GM11168 (cell line): ENCODE results near the gene EN2.

ENCODE experiments used
- in situ Hi-C: fragments of 300-500 bp; cut with MboI; formaldehyde crosslinking; loops from one replicate; pipeline ENCODE4 v1.12.0; 2022; ENCODE audit warnings: low sequenced_read_pairs; ENCODE audit not compliant: unreplicated experiment

Gene EN2

DNA sequence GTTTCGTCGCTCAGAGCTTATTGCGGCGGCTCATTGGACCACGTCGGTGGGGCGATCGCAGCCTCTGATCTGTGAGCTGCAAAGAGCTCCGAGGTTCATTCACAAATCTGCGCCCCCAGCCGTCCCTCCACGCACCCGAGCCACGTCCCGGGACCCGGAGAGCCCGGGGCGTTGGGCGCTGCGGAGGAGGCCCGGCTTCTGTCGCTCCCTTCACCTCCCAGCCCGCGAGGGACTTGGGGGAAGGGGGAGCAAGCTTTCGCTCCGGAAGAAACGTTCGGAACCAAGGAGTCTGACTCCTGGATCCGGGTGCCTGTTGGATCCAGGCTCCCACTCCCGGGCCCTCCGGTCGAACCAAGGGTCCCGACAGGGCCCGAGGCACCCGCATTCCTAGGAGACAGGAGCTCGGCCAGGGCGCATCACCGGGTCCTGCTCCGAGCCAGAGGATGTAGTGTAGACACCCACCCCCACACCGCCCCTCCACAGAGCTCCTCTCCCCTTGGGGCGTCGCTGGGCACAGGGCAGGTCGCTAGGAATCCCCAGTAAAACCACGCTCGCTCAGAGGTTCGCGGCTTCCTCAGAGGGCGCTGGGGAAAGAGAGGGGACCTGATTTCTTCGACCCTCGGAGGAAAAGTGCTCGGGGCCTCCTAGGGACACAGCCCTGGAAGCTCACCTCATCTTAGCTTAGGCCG, 7.9 kb upstream of the EN2 start:
- in situ Hi-C loops: no loop called here

DNA sequence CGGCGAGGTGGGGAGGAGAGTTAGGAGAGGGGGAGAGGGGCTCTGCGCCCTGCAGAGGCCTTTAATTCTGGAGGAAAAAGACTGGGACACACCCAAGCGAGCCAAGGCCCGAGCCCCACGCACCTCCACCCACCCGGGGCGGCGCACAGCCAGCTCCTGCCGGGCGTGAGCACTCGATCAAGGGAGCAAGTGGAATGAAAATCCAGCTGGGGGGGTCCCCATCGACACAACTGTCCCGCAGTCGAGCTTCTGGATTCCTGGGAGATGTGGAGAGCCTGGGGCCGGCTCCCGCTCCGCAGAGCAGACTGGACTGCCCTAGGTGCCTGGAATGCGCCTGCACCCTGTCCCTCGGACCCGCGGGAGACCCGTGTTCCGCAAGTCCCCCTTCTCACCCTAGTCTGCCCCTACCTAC, 7.4 kb upstream of the EN2 start:
- in situ Hi-C loops: no loop called here

DNA sequence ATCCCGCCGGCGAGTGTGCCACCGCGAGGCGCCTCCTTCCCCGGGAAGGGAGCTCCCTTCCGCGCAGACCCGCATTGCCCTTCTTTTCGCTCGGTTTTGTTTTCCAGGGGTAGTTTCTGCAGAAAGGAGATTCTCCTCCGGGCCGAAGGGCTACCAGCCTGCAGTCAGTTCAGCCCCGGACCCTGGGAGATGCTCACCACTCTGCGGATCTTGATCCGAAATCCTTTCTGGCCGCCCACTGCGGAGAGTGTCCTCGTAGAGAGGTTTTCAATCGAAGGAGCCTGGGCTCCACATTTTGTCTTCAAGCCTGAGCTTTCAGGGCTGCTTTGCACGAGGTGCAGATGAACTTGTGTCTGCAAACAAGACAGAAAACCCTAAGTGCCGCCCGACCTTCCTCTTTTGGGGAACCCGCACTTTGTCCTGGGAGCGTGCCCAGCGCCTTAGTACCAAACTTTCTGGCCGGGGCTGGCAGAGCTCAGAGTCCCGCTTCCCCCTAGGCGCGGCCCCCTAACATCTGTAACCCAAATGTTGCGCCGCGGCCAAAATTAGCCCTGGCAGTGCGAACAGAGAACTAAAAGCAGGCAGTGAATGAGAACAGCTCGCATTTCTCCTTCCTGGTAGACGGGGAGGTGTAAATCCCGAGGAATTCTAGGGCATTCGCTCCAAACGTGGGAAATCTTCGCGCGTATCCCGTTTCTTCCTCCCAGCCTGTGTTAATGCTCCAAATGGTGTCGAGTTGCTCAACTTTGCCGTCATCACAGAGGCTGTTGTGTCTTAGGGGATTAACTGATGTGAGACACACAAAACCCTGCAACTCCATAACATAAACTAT, 6.7 kb upstream of the EN2 start:
- in situ Hi-C loops: no loop called here

DNA sequence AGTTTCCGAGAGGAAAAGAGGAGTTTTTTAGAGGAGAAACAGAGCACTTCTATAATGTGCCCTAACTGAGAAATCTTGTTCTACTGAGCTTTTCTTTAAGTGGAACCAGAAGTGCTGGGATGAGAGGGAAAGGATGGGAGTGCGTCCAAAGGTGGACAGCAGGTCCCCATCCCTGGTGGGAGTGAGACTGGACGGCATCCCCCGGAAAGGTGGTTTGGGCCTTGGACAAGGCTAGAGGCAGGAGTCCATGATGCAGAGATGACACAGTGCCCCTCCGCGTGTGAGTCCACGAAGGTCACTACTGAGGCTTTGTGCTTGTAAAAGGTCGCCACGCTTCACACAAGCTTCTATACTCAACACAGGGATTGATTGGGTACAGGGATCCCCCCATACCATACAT, 6.1 kb upstream of the EN2 start:
- in situ Hi-C loops: no loop called here

DNA sequence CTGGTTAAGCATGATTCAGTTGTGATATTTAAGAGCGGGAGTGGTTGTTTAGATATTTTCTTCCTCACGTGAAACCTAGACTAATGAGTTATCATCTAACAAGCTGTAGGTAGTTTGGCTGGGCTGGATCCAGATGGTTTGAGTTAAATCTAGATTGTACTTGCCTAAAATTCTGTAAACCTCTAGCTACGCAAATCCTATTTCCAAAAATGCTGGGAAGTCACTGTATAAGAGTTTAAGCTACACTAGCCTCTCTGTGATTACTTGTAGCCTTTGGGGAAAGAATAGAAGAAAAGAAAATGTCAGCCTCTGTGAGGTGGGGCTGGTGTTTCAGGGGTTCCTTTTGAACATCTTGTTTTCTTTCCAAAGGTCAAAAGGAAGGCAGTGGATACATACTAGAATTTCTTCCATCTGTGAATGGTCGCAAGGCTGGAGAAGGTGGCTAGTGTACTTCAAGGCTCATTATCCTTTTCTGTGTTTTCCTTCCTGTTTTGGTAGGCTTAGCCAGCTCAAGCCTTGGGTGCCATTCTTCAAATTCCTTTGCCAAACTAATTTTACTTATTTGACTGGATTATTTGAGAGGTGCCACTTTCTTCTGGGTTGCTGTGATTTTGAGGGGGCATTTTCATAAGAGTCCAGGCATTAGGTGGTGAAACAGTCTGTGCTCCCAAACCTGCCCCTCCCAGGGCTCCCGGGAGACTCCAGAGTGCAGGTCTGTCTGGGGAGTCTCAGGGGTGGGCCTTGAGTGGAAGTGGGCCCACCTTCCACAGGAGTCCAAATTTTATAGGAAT, 5.2 kb upstream of the EN2 start:
- in situ Hi-C loops: no loop called here

DNA sequence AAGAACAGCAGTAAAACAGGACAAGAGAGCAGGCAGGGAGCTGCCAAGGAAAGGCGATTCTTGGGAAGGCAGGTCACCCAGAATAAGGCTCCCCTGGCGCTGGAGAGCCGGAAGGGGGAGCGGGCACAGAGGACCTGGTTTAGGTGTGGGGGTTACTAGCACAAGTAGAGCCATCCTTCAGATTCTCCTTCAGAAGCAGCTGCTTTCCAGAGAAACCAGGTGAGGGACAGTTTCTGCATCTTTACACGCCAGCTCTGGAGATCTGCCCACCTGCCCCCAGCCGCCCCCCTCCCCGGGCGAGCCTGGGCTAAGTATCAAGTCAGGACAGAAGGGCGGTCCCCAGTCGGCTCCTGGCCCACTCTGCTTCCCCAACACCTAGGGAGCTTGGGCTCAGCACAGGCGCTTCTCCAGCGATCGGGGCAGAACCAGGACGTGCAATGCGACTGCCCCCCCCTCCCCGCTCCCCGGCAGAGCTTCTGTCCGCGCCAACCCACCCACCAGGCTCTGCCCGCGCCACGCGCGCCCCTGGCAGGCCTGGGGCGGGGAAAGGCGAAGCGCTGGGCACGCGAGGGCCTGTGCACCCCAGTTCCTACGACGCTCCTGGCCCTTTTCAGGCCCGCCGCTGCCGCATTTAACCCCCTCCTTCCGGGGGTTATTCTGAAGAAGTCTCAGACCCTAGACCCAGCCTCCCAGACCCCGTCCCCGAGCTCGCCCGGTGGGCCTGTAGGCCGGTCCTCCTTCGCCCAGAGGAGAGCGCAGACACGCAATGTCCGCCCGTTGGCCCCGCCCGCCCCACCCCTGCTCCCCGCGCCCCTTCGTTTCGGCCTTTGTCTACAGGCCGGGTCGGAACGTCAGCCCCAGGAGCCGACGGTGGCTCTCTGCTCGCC, 4.4 kb upstream of the EN2 start:
- in situ Hi-C loops: no loop called here

DNA sequence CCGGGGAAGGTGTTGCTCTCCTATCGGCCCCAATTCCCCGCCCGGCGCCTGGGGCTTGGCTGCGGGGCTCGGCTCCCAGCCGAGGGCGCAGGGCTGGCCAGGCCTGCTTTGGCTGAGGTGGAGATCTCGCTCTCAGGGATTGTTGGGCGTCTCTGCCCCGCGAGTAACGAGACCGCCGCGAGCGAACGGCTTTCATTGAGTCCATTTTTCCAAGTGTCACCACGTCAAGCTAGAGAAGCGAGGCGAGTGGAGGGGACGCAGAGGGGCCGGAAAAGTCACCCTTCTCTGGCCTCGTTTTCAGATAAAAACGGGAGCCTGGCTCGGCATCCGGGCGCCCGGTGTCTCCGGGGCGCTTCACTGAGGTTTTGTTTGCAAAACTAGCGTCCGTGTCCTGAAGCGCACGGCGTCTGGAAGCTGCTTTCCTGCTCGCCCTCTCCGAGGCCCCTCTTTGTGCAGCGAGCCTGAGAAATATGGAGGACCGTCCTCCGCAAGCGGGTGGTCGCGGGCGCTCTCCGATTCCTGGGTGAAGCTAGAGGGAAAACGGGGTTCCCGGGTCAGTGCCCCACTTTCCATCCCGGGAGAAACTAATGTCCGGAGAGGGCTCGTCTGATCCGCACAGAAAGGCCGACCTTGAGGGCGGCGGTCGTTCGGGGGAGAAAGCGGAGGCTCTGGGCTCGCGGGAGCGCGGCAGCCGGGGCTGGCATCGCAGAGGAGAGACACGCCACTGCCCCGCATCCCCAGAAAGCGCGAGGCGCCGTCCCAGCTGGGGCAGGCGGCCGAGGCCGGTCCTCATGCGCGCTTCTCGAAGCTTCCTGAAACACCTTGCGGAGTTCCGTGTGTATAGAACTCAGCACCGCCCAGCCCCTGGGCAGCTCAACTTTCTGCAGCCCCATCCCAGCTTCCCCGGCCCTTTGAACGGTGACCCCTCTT, 3.5 kb upstream of the EN2 start:
- in situ Hi-C loops: no loop called here

DNA sequence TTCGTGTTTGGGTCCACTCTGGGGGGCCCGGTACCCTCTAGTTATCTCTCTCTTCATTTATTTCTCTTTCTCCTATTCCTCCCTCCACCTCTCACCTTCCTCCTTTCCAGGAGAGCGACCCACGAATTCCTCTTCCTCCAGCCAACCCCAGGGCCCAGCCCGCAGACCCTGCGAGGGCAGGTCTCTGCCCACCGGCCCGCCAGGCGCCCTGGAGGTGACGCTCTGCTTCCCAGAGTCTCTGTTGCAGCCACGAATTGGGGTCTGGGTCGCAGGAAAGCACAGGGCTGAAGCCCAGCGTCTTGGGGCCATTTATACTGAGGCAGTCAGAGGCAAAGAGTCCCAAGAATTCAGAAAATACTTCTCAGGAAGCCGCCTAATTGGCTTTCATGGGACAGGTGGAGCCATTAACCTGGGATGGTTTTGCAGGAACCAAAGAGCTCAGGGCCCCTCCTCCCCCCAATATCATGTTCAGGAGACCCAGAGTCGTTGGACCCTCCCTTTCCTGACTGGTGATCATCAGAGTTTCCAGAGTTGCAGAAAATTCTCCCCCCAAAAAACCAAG, 2.7 kb upstream of the EN2 start:
- in situ Hi-C loops: no loop called here

DNA sequence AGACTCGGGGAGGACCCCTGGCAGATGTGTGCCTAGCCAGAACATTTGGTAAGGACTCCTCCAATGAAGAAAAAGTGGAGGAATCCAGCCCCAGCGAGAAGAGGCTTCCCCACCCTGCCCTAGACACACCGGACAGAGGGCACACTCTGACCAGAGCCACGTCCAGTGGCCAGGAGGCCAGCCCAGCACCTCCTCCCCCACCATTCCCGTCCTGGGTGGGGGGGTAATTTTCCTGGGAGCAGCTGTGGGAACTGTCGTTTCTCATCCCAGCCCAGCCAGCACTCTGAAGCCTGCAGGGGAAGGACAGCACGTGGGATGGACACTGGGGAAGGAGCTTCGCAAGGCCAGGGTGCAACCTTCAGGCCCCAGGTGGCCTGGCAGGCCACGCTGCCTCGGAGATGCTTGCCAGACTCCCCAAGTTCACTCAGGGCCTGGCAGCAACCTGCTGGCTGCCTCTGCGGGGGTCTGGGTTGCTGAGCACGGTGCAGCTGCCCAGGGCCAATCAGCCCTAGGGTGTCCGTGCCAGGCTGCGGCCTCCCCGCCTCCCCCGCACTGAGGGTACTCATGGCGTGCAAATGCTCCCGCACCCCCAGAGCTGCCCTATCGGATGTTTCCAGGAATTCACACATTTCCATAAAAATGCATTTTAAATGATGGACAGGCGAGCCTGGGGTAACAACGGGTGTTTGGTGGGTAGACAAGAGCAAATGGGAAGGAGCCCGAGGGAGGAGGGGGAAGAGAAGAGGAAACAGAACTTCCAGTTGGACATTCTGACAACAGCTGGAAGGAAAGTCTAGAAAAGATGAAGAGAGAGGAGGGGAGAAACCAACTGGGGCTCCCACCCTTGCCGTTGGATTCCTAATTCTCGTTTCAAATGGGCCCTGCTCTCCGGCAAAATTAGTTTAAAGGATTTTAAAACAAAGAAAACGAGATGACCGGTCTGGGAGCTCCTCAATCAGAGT, 1.9 kb upstream of the EN2 start:
- in situ Hi-C loops: no loop called here

DNA sequence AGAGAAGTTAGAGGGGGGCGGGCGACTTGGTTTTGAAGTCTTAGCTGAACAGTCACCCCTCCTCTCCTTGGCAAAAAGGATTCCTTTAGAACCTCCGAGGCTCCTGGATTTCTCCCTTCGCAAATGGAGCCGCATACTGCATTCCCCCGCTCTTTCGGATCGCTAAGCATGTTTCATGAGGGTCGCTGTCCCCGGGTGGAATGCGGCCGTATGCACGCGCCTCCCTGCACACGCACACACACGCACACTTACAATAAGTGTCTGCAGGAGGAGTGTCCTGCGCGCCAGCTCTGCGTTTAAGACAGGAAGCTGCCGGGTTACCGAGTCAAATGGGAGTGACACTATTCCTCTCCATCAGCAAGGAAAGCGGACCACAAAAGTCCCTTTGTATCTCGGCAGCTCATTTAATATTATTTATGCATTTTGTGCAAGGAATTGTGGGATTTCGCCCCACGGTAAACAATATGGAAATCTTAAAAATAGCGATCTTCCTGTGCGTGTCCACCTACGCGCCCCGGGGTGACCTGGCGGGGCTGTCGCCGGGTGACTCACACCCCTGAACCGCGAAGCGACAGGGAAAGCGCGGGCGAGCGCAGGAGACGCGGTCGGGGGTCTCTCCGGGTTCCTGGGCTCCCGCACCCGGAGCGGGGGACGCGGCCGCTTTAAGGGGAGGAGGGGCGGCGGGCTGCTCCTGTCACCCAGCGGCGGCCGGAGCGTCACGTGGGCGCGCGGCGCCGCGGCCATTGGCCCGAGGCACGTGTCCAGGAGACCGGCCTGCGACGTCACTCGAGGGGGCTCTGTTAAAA, 988 bp upstream of the EN2 start:
- in situ Hi-C loops: no loop called here

DNA sequence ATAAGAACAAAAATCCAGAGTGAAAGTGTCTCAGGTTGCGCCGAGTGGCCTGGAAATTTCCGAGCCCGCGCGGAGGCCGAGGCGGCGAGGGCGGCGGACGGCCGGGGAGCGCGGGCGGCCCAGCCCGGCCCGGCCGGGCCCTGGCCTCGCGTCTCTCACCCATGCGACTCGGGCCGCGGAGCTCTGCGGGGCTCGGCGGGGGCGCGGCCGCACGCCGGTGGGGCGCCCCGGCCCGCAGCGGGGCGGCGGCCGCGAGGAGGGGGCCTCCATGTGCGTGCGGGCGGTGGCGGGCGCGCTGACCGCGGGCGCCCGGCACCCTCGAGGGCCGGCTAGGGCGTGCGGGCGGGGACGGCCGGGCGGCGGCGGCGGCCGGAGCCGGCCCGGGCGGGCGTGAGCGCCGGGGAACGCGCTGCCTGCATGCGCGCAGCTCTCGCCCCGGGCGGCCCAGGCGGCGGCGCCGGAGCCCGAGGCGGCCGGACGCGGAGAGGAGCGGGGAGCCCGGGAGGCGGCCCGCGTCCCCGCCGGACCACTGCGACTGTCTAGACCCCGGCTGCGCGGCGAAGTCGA, 302 bp upstream of the EN2 start:
- in situ Hi-C loops: no loop called here

DNA sequence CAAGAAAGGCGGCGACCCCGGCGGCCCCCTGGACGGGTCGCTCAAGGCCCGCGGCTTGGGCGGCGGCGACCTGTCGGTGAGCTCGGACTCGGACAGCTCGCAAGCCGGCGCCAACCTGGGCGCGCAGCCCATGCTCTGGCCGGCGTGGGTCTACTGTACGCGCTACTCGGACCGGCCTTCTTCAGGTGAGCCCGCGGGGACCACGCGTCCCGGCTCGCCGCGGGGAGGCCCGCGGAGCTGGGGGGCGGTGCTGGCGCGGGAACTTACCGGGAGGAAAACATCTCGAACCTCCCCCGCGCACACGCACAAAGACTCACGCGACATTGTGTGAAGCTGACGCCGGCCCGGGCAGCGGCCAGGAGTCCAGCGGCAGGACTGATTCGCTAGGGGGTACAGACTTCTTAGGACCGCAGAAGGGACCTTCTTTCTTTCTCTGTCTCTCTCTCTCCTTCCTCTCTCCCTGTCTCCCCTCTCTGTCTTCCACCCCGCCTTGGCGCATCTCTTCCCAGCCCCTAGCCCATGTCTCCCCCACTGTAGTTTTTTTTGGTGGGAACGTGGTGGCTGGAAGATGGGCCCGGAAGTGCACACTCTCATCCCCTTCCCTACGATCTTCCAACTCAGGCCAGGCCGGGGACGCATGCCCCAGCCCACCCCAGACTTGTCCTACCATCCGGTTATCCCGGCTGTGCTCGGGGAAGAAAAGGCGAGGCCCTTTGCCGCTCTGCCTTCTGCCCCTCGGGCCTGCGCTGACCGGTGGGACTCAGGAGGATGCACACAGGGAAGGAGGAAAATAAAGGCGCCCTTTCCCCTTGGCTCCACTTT, 1.2 kb downstream of the EN2 start:
- in situ Hi-C loops: no loop called here

DNA sequence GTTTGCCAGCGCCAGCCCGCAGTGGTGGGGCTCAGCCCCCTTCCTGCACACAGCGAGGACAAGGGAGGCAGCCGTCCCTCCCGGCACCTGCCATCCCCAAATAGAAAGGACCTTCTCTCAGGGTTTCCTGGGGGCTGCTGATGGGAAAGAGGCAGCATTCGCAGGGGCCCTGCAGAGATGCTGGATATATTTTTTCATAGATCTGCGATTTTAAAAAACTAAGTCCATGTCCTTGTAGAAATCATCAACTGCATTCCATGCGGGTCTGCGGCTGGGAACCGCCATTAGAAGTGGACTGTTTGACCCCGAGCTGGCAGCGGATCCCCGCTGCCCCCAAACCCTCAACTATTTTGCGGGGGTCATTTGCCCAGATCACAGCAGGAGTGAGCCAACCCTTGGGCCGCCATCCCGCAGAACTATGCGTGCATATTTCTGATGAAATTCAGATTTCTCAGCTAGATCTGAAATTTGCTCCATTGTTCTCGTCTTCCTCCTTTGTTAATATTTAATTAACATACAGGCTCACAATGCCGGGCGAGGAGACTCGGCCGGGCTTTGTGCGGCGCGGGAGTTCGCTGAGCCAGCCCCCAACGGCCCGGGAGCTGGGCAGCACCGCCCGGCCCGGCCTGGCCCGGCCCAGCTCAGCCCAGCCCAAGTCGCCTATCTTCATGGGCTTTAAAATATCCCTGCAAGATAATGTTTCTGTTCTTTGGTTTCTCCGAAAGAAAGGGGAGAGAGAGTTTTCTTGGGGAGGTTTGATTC, 2.0 kb downstream of the EN2 start:
- in situ Hi-C loops: no loop called here

DNA sequence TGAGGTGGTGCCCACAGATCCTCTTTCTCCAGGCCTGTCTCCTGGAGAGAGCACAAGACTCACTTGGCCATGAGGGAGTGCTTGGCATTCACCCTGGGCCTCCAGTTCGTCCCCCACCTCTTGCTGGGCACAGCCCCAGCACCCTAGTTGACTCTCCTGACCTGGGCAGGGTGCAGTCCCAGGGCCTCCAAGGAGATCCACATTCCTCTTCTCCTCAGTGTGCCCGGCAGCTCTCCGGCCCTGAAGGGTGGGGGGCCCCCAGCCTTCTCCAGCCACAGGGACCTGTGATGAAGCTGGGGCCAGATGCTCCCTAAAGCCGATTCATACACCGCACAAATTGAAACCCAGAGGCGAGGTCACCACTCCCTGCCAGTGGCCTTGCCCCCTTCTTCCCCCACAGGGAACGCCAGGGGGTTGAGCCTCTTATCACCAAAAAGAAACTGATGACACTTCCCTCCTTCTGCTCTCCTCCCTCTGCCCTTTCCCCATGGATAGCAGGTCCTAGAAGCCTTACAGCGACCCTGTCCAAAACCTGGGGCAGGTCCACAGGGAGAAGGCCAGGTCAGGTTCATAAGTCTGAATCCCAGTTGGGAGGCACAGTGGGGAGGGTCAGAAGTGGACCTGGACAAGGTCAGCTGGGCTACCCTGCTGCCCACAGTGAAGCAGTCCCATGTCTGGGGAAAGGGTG, 3.1 kb downstream of the EN2 start:
- in situ Hi-C loops: no loop called here
